H1 (cell line): ENCODE data around the gene ZNF692. TPM values are rescaled to one million over a fixed set of nuclear protein-coding genes. Genes with fewer than 3 reads are reported as not detected.

ENCODE experiments used
- CTCF ChIA-PET: fragments of 300-600 bp; sonication (Branson Sonifier 250); formaldehyde crosslinking; loops from one replicate; lab custom pipeline; 2021; ENCODE audit not compliant: partially characterized antibody; lab: Charles Lee
- POLR2A ChIA-PET: fragments of 300-600 bp; sonication (Branson Sonifier 250); formaldehyde crosslinking; loops from one replicate; lab custom pipeline; 2021; ENCODE audit warnings: inconsistent platforms; ENCODE audit not compliant: partially characterized antibody; lab: Charles Lee
- DNase-seq, 2 experiments: peaks; one replicate each; pipeline versions ENCODE4 v3.0.0 to v3.0.0-alpha.2; 2010 to 2022; ENCODE audit warnings: low spot score in 2 of 2, low read depth in 1 of 2, mixed read lengths in 1 of 2
- FAIRE-seq: peaks from 2 replicates; lab custom pipeline; 2011; peaks lifted over from hg19 to GRCh38; lab: Jason Lieb, UNC
- H2AFZ ChIP-seq: 2 replicates; pipeline ENCODE4 v1.8.1; 2012; ENCODE audit warnings: low read length, inconsistent platforms
- H2AK5ac ChIP-seq: 2 replicates; pipeline ENCODE4 v1.6.1; 2013; ENCODE audit warnings: low read depth, low read length
- H2BK120ac ChIP-seq: replicated peaks from 2 replicates; pipeline ENCODE3; 2013; ENCODE audit warnings: low read depth, low read length, inconsistent platforms
- H2BK12ac ChIP-seq: 2 replicates; pipeline ENCODE4 v1.6.1; 2013; ENCODE audit warnings: low read depth, low read length
- H2BK15ac ChIP-seq: 2 replicates; pipeline ENCODE4 v1.6.1; 2013; ENCODE audit warnings: low read length
- H2BK20ac ChIP-seq: 2 replicates; pipeline ENCODE4 v1.6.1; 2013; ENCODE audit warnings: low read length
- H2BK5ac ChIP-seq: 2 replicates; pipeline ENCODE4 v1.6.1; 2013; ENCODE audit warnings: low read depth, low read length
- H3K14ac ChIP-seq: 2 replicates; pipeline ENCODE4 v1.6.1; 2013; ENCODE audit warnings: inconsistent platforms; ENCODE audit not compliant: insufficient read length
- H3K18ac ChIP-seq: 2 replicates; pipeline ENCODE4 v1.6.1; 2013; ENCODE audit warnings: low read length; ENCODE audit errors: extremely low read depth
- H3K23ac ChIP-seq: 2 replicates; pipeline ENCODE4 v1.6.1; 2013; ENCODE audit warnings: inconsistent platforms; ENCODE audit not compliant: insufficient read length
- H3K23me2 ChIP-seq: 2 replicates; pipeline ENCODE4 v1.6.1; 2013; ENCODE audit warnings: low read depth, low read length
- H3K27ac ChIP-seq: 2 replicates; pipeline ENCODE4 v1.6.1; 2011; ENCODE audit warnings: low read depth, low read length, inconsistent platforms
- H3K27me3 ChIP-seq, 4 experiments: replicated peaks in 1 of 4; 1 replicate in 1 of 4; 2 replicates in 3 of 4; pipeline versions ENCODE4 v1.6.1 to v1.8.1; 2011 to 2013; ENCODE audit warnings: low read length in 3 of 4, mild to moderate bottlenecking in 3 of 4, inconsistent platforms in 2 of 4, mixed read lengths in 2 of 4, moderate library complexity in 1 of 4; ENCODE audit not compliant: control insufficient read depth in 3 of 4, insufficient read depth in 3 of 4; ENCODE audit errors: extremely low read depth in 1 of 4
- H3K36me3 ChIP-seq, 4 experiments: 2 replicates each; pipeline versions ENCODE4 v1.6.1 to v1.8.1; 2011 to 2013; ENCODE audit warnings: mild to moderate bottlenecking in 4 of 4, low read length in 3 of 4, moderate library complexity in 2 of 4, control low read depth in 1 of 4, inconsistent platforms in 1 of 4; ENCODE audit not compliant: insufficient read depth in 4 of 4, control insufficient read depth in 2 of 4
- H3K4ac ChIP-seq: replicated peaks from 2 replicates; pipeline ENCODE3; 2013; ENCODE audit warnings: low read length, low read depth, mixed read lengths, inconsistent platforms; ENCODE audit not compliant: insufficient read length
- H3K4me1 ChIP-seq, 4 experiments: replicated peaks in 1 of 4; 1 replicate in 1 of 4; 2 replicates in 3 of 4; pipeline versions ENCODE4 v1.6.1 to v1.8.1; 2011 to 2013; ENCODE audit warnings: low read length in 3 of 4, inconsistent platforms in 2 of 4, mixed read lengths in 1 of 4; ENCODE audit not compliant: insufficient read depth in 4 of 4, control insufficient read depth in 3 of 4
- H3K4me2 ChIP-seq, 2 experiments: 2 replicates each; pipeline versions ENCODE4 v1.6.1 to v1.8.1; 2011 to 2013; ENCODE audit warnings: low read depth in 2 of 2, low read length in 2 of 2, control low read depth in 1 of 2, inconsistent platforms in 1 of 2, mild to moderate bottlenecking in 1 of 2; ENCODE audit not compliant: insufficient read depth in 1 of 2
- H3K4me3 ChIP-seq, 4 experiments: fragments of 200-600, 300-600 bp in 1 of 4; sonication (generic), shearing (Covaris generic), sonication (Bioruptor Twin) in 1 of 4; 2 replicates each; pipeline versions ENCODE4 v1.5.1 to v1.8.1; 2011 to 2016; ENCODE audit warnings: low read length in 4 of 4, low read depth in 3 of 4, control low read depth in 2 of 4, inconsistent platforms in 2 of 4, mild to moderate bottlenecking in 2 of 4, mixed read lengths in 1 of 4, moderate library complexity in 1 of 4; ENCODE audit not compliant: insufficient read depth in 2 of 4; ENCODE audit errors: extremely low read depth in 1 of 4
- H3K56ac ChIP-seq: replicated peaks from 2 replicates; pipeline ENCODE3; 2013; ENCODE audit warnings: low read depth, mild to moderate bottlenecking, mixed read lengths, low read length, inconsistent platforms; ENCODE audit not compliant: insufficient read length
- H3K79me1 ChIP-seq: 2 replicates; pipeline ENCODE4 v1.6.1; 2013; ENCODE audit warnings: low read depth, low read length, control low read depth
- H3K79me2 ChIP-seq, 2 experiments: 2 replicates each; pipeline versions ENCODE4 v1.6.1 to v1.8.1; 2012 to 2013; ENCODE audit warnings: low read length in 2 of 2, mild to moderate bottlenecking in 2 of 2, inconsistent platforms in 1 of 2; ENCODE audit not compliant: insufficient read depth in 2 of 2, control insufficient read depth in 1 of 2
- H3K9ac ChIP-seq, 4 experiments: replicated peaks in 1 of 4; 1 replicate in 1 of 4; 2 replicates in 3 of 4; pipeline versions ENCODE4 v1.6.1 to v1.8.1; 2011 to 2013; ENCODE audit warnings: low read depth in 3 of 4, low read length in 3 of 4, control low read depth in 2 of 4, mild to moderate bottlenecking in 2 of 4, moderate library complexity in 2 of 4, inconsistent platforms in 1 of 4; ENCODE audit errors: extremely low read depth in 1 of 4
- H3K9me3 ChIP-seq, 2 experiments: 2 replicates each; pipeline versions ENCODE4 v1.6.1 to v1.8.1; 2012 to 2013; ENCODE audit warnings: mild to moderate bottlenecking in 2 of 2, moderate library complexity in 2 of 2, control low read depth in 1 of 2, inconsistent platforms in 1 of 2, low read depth in 1 of 2, low read length in 1 of 2, mixed read lengths in 1 of 2; ENCODE audit not compliant: insufficient read depth in 2 of 2
- H4K20me1 ChIP-seq, 2 experiments: replicated peaks in 1 of 2; 2 replicates each; pipeline versions ENCODE3 to v1.8.1; 2011 to 2013; ENCODE audit warnings: inconsistent platforms in 2 of 2, low read length in 2 of 2, mild to moderate bottlenecking in 1 of 2; ENCODE audit not compliant: insufficient read depth in 2 of 2, control insufficient read depth in 1 of 2
- H4K5ac ChIP-seq: 2 replicates; pipeline ENCODE4 v1.6.1; 2013; ENCODE audit warnings: low read length, low read depth, mixed read lengths, inconsistent platforms; ENCODE audit not compliant: insufficient read length
- H4K8ac ChIP-seq: 2 replicates; pipeline ENCODE4 v1.8.0; 2013; ENCODE audit warnings: mild to moderate bottlenecking, moderate library complexity, low read length, inconsistent platforms; ENCODE audit not compliant: insufficient read depth; ENCODE audit errors: extremely low read depth
- H4K91ac ChIP-seq: replicated peaks from 2 replicates; pipeline ENCODE3; 2013; ENCODE audit warnings: low read length, mixed read lengths, inconsistent platforms; ENCODE audit not compliant: insufficient read length
- ASH2L ChIP-seq: fragments of 200-600, 300-600 bp; sonication (generic); IDR thresholded peaks from one replicate; pipeline ENCODE4 v1.7.1; 2017; ENCODE audit warnings: low read length
- ATF3 ChIP-seq: IDR thresholded peaks from 2 replicates; pipeline ENCODE4 v1.6.1; 2011; ENCODE audit warnings: low read depth, mild to moderate bottlenecking, low read length; ENCODE audit not compliant: insufficient read depth
- HDAC2 ChIP-seq, 2 experiments: fragments of 300-600 bp in 1 of 2; sonication (generic) in 1 of 2; IDR thresholded peaks; 2 replicates each; pipeline ENCODE4 v1.6.1; 2011 to 2012; ENCODE audit warnings: low read depth in 2 of 2, low read length in 2 of 2, mild to moderate bottlenecking in 2 of 2, moderate library complexity in 2 of 2, borderline replicate concordance in 1 of 2, inconsistent platforms in 1 of 2
- POLR2A ChIP-seq, 2 experiments: IDR thresholded peaks; 1 replicate in 1 of 2; 2 replicates in 1 of 2; pipeline ENCODE4 v1.6.1; 2011; ENCODE audit warnings: low read depth in 2 of 2, low read length in 2 of 2, mild to moderate bottlenecking in 2 of 2; ENCODE audit errors: control extremely low read depth in 1 of 2
- POLR2AphosphoS5 ChIP-seq: IDR thresholded peaks from 2 replicates; pipeline ENCODE4 v1.6.1; 2011; ENCODE audit warnings: low read depth, low read length
- SP1 ChIP-seq: IDR thresholded peaks from 2 replicates; pipeline ENCODE4 v1.6.1; 2011; ENCODE audit warnings: low read depth, low read length
- WGBS, 2 experiments: shearing (Covaris generic) in 1 of 2; methylation state at CpG; one replicate each; pipeline versions ENCODE4 v1.1.6 to v1.1.7; 2013 to 2015; ENCODE audit warnings: low lambda C conversion rate in 2 of 2, mixed read lengths in 2 of 2, inconsistent platforms in 1 of 2, low coverage in 1 of 2, missing lambda C conversion rate in 1 of 2; ENCODE audit not compliant: insufficient replicate concordance in 2 of 2, insufficient coverage in 1 of 2, insufficient read length in 1 of 2; ENCODE audit errors: extremely low coverage in 1 of 2, missing lambda C conversion rate in 1 of 2; 5-methylcytosine and 5-hydroxymethylcytosine counted together
- long read RNA-seq, 2 experiments: library from RNA in 1 of 2; library from capped mRNA in 1 of 2; stranded (forward); transcript quantifications; one replicate each; pipeline ENCODE4 v2.0.0, GENCODE V29; 2021; ENCODE audit warnings: inconsistent platforms in 1 of 2
- polyA minus RNA-seq, 3 experiments: library from RNA; depleted of rRNA, polyadenylated mRNA; stranded (reverse); fragments of >200 nt; gene quantifications; 1 replicate in 2 of 3; 2 replicates in 1 of 3; pipeline ENCODE4 v1.2.3, GENCODE V29; 2011
- polyA plus RNA-seq, 7 experiments: library from polyadenylated mRNA; depleted of rRNA in 3 of 7; stranded (reverse) in 5 of 7; unstranded in 2 of 7; fragments of >200 nt in 5 of 7; fragments of 200-250 nt in 2 of 7; gene quantifications; 1 replicate in 5 of 7; 2 replicates in 1 of 7; 4 replicates in 1 of 7; pipeline versions ENCODE4 v1.2.1 to v1.2.3, GENCODE V29; 2011 to 2013; ENCODE audit warnings: missing spikeins in 2 of 7, mixed read lengths in 2 of 7
- total RNA-seq: library from RNA; stranded (reverse); fragmentation: NEBNext Ultra II Directional; extraction: Animal tissue kit (Norgen Biotek cat#: 25700); gene quantifications from 2 replicates; pipeline ENCODE4 v1.2.1, GENCODE V29; 2021

Gene ZNF692
- total RNA-seq: 38.4 and 39.7 TPM in 2 replicates
- polyA plus RNA-seq (2011; rRNA removed): 52.3 and 55.8 TPM in 2 replicates
- 75.0 TPM for polyA plus RNA-seq (2011; cell fraction: cytosol; rRNA removed)
- 255 TPM for polyA plus RNA-seq (2011; cell fraction: nucleus; rRNA removed)
- 47.8 to 62.3 TPM (median 56.6 TPM) in 4 replicates for polyA plus RNA-seq (2012, experiment 1 of 2)
- 42.7 TPM for polyA plus RNA-seq (2012, experiment 2 of 2)
- 30.6 TPM for polyA plus RNA-seq (2013, experiment 1 of 2)
- 26.0 TPM for polyA plus RNA-seq (2013, experiment 2 of 2)
- 12.5 and 15.3 TPM in 2 replicates for polyA minus RNA-seq (2011; rRNA and poly(A)+ RNA removed)
- 12.3 TPM for polyA minus RNA-seq (2011; cell fraction: cytosol; rRNA and poly(A)+ RNA removed)
- polyA minus RNA-seq (2011; cell fraction: nucleus; rRNA and poly(A)+ RNA removed): 40.6 TPM
- long read RNA-seq, experiment 1, partial matches to known transcripts: 2 of 8 reads
- long read RNA-seq, experiment 1, other reads (novel, unspliced or antisense): 4 of 8 reads
- long read RNA-seq, experiment 2, partial matches to known transcripts: 1 of 5 reads
- long read RNA-seq, experiment 2, other reads (novel, unspliced or antisense): 3 of 5 reads

- Histone ChIP-seq H2AK5ac (no peak within 1 kb of the TSS), H2BK15ac (peak within 1 kb of the TSS; percentile 61; the same call in 1 of the 2 replicates), H3K23ac (no peak within 1 kb of the TSS), H3K36me3 (peaks cover 3 to 17% (median 11%) of the 10 kb centered on the region in 4 experiments; a peak in 7 of 8 replicates), H3K23me2 (peaks cover 26% of the 10 kb centered on the region), H3K27me3 (peaks cover 0 to 15% (median 8%) of the 10 kb centered on the region in 4 experiments; a peak in 5 of 7 replicates), H3K27ac (peak within 1 kb of the TSS; percentile 75), H3K18ac (peak within 1 kb of the TSS; percentile 95), H3K9ac (peak within 1 kb of the TSS; percentile 76 to 81 (median 78)), H4K20me1 (no peaks in the 10 kb centered on the region), H4K5ac (peak within 1 kb of the TSS; percentile 53), H3K79me1 (no peaks in the 10 kb centered on the region), H3K4ac (peak within 1 kb of the TSS; percentile 47), H2BK120ac (no peak within 1 kb of the TSS), H3K4me3 (peak within 1 kb of the TSS; percentile 76 to 93 (median 84)), H3K14ac (no peak within 1 kb of the TSS), H2BK20ac (no peak within 1 kb of the TSS), H4K8ac (peak within 1 kb of the TSS; percentile 76), H3K79me2 (peaks cover 0 to 8% of the 10 kb centered on the region in 2 experiments; a peak in 1 of 4 replicates), H3K9me3 (no peaks in the 10 kb centered on the region), H2BK5ac (peak within 1 kb of the TSS; percentile 27; the same call in 1 of the 2 replicates), H2AFZ (peak within 1 kb of the TSS; percentile 85), H2BK12ac (peak within 1 kb of the TSS; percentile 62; the same call in 1 of the 2 replicates), H3K4me1 (peaks cover 3 to 18% (median 14%) of the 10 kb centered on the region in 4 experiments), H3K56ac (peak within 1 kb of the TSS; percentile 43), H4K91ac (peak within 1 kb of the TSS; percentile 77), H3K4me2 (peak within 1 kb of the TSS; percentile 80 to 99)
- 9% methylated on average over 57 of the region's 62 CpGs; no CpG with 5 or more reads in 1 of the 2 experiments for WGBS, 2 experiments
- FAIRE-seq (no peak), DNase-seq (peak; percentile 88 to 96)
- ChIA-PET CTCF (interaction anchor here (0.6 to 5.0 kb wide), 18 partner anchors 9 to 1495 kb away, joined by 3 to 58 read pairs (median 5); partner anchors contain the start of genes SH3BP5L and ZNF672), POLR2A (interaction anchor here (0.5 to 5.9 kb wide), 18 partner anchors 10 to 1529 kb away, joined by 3 to 46 read pairs (median 6); partner anchors contain the start of genes PGBD2, SH3BP5L and ZNF672)
- TF ChIP-seq HDAC2 (IDR thresholded peaks at IDR 0.05; ENCODE audit: borderline replicate concordance in 1 of 2, low read depth in 2 of 2, low read length in 2 of 2): 0 out of 4 replicates have a peak, but pooled peaks of 1 of the 2 experiments have one; percentile 43
- peak; percentile 3 to 60; a peak in 2 of 3 replicates for TF ChIP-seq POLR2A (IDR thresholded peaks at IDR 0.05; ENCODE audit: control extremely low read depth in 1 of 2, low read depth in 2 of 2, low read length in 2 of 2)
- TF ChIP-seq ATF3: 0 out of 2 replicates have a peak, but pooled peaks have one; percentile 13
- TF ChIP-seq POLR2AphosphoS5: no peak
- peak; percentile 38 for TF ChIP-seq ASH2L
- peak; percentile 25; the same call in 1 of the 2 replicates for TF ChIP-seq SP1
Observed at GRCh38 chr1:248858891-248859889, at the start of gene ZNF692. Gene ZNF692 (minus strand): TSS chr1:248859085. CDS start chr1:248858309, 776 bp downstream.
